GM18520 (cell line): ENCODE results near the gene ZNF382.
"Not testable (repeated sequence)": the region's sequence is repeated elsewhere in the genome, so short reads cannot be mapped to it uniquely, and the experiment has no call there.

Source experiments
- ATAC-seq: cut with Tn5 transposase; IDR thresholded peaks from one replicate; pipeline ENCODE4 v1.9.1; 2021; ENCODE audit not compliant: unreplicated experiment

ZNF382 gene

DNA sequence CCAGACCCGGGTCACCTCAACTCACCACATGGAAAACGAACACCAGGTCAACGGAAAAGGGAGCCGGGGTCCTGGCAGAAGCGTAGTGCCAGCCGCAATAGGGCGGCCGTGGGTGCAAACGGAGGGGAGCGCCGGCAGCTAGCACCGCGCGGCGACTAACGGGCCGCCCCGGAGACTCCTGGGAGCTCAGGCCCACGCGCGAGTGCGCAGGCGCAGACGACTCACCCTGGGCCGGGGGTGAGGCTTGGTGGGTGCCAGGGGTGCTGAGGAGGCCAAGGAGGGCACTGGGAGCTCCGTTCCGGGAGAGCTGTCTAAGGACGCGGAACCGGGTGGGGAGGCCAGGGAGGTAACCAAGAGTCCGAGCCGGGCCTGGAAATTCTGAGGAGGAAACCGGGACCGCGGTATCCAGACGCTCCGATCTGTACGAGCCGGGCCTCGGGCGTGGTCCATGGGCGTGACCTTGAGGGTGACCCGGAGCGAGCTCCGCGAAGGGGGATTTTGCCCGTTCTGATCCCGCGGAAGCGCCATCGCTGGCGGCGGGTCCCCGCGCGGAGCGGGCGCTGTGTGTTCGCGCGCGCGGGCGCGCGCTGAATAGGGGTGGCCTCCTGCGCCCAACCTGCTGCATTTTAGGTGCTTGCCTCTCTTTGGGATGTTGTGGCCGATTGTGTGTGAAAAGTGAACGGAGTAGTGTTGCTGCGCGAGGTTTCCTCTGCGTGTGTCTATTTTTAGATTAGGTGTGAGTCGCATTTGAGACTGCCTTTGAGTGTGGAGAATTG is at the start of gene ZNF382:
Gene ZNF382, plus strand, starts transcription at position 213 of the 776 bp plus-strand sequence. CDS start 4,602 bp downstream, outside the sequence.
- ATAC-seq, result no peak

DNA sequence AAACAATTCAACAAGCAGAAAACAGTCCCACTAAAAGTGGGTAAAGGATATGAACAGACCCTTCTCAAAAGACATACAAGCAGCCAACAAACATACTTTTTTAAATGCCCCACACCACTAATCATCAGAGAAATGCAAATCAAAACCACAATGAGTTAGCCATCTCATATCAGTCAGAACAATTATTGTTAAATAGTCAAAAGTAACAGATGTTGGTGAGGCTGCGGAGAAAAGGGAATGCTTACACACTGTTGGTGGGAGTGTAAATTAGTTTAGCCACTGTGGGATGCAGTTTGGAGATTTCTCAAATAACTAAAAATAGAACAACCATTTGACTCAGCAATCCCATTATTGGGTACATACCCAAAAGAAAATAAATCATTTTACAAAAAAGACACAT is 40.7 kb upstream of the ZNF382 start:
- ATAC-seq, result no peak

DNA sequence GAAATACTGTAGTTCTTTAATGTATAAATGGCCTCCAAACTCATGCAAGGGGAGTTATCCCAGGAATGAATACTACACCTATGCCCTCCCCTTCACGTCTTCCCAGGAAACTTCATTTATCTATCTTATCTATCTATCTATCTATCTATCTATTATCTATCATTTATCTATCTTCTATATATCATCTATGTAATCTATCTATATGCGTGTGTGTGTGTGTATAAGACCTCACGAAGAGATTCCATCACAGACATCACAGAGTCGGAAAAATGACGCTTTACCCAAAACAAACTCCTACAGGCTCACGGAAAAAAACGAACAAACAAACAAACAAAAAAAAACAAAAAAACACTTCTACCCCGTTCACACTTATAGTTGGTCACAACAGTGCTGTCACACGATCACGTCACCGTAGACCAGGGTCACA is 32.5 kb upstream of the ZNF382 start:
- ATAC-seq, result no peak

DNA sequence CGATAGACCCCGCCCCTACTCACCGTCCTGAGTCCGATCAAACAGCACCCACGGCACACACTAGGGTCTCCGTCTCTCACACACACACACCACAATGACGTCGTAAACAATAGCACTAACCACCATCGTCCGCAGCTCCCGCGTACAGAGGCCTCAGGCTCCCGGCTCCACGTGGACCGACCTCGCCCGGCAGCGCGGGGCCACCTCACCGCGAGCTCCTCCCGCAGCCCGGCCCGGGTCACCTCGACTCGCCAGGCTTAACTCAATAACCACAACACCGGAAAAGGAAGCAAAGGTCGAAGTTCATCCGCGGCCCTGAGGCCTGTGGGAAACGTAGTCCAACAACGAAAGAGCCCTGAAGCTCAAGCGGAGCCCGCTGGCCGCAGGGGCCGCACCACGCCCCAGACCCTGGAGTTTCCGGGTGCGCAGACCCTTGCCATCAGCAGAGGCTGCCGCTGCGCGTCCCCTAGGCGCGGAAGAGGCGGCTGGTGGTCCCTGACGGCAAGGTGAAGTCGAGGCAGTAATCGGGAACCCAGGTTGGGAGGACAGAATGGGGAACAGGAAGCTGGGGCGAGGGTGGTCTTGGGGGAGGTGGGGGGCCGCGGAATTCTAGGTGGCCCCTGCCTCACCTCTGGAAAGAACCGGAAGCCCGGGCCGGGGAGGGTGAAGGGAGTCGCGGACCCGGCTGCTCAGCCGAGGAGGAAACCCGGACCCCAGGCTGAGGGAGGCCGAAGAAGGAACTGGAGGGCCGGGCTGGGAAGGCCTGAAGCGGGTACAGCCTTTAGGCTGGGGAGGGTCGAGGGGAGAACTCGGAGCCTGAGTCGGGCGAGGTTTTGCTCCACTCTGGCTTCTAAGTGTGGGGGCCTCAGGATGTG is 31.9 kb upstream of the ZNF382 start, which contains the start of gene ZNF529:
Gene ZNF529, minus strand, starts transcription at position 273 of the 875 bp plus-strand sequence. CDS start 946 bp downstream, outside the sequence.
- ATAC-seq, result peak; percentile 85

DNA sequence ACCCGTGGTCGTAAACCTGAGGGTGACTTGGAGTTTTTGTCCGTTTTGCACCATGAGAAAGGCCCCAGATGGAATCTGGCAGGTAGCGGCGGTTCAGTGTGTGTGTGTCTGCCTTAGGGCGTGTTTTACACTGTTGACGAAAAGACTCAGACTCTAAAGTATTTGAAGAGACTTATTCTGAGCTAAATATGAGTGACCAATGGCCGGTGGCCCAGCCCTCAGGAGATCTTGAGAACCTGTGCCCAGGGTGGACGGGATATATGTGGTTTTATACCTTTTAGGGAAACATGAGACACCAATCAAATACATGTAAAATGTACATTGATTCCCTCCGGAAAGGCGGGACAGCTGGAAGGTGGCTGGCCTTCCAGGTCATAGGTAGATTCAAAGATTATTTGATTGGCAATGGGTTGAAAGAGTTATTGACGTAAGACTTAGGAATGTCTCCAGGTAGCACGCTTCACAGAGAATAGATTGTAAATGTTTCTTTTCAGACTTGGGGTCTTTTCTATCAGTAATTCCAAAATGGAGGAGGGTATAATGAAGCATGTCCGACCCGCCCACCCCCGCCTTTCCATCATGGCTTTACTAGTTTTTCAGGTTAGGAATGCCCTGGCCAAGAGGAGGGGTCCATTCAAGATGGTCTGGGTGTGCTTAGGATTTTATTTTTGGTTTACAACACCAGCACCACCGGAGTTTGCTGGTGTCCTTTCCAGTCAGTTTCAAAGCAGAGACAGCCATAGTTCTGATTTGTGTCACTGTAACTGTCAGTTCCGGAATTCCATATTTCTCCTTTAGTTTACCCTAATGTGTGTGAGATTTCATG is 31.0 kb upstream of the ZNF382 start:
- ATAC-seq, result no peak

DNA sequence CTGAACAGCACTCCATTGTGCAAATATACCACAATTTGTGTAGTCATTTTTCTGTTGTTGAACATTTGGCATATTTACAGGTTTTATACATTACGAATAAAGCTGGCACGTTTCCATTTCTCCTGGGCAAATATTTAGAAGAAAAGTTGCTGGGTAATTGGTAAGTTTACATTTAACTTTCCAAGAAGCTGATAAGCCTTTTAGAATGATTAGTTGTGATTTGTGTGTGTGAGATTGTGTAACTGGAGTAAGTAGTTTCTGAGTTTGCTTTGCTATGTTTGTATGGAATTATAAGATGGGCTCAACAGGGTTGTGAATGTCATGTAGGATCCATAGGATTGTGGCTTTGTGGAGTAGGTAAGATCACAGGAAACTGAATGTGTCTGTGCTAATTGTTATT is 30.4 kb upstream of the ZNF382 start:
- no peak for ATAC-seq

DNA sequence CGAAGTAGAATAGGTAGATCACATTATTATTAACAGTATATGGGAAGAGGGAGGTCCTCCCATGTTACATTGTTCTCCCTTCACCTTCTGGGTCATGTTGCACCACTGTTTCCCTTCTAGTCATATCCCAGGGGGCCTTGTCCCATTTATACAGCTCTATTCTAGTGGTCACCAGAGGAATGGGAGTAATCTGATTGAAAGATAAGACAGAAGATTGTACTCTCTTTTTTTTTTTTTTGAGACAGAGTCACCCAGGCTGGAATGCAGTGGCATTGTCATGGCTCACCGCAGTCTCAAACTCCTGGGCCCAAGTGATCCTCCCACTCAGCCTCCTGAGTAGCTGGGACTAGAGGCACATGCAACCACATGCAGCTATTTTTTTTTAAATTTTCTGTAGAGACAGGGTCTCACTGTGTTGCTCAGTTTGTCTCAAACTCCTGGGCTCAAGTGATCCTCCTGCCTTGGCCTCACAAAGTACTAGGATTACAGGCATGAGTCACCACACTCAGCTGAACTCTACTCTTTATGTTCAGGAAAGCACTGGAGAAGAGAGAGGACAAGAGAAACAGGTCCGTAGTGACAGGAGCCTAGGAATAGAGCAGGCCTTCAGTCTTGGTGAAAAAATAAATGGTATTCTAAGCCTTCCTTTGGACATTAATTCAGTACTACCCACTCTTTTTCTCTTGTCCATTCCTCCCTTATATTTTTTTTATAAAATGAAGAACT is 27.7 kb upstream of the ZNF382 start:
- ATAC-seq, result no peak

DNA sequence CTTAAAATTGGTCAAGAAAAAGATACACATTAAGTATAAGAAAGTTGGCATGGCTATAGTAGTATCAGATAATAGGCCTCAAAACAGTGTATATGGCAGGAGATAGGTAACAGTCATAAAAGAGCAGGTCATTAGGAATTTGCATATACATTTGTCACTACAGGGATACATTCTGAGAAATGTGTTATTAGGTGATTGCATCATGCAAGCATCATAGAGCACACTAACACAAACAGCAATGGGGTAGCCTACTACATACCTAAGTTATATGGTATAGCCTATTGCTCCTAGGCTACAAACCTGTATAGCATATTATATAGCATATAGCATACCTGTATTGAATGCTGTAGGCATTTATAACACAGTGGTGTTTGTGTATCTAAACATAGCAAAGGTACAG is 25.9 kb upstream of the ZNF382 start:
- ATAC-seq, result no peak

DNA sequence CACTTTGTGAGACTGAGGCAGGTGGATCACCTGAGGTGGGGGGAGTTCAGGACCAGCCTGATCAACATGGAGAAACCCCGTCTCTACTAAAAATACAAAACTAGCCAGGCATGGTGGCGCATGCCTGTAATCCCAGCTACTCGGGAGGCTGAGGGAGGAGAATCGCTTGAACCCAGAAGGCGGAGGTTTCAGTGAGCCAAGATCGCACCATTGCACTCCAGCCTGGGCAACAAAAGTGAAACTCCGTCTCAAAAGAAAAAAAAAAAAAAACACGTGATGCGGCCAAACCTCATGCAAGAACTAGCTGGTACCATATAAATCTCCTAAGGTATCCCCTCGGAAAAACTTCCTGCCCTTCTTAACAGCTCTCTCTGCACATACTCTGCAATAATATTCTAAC is 2.4 kb upstream of the ZNF382 start:
- not testable (repeated sequence) for ATAC-seq

DNA sequence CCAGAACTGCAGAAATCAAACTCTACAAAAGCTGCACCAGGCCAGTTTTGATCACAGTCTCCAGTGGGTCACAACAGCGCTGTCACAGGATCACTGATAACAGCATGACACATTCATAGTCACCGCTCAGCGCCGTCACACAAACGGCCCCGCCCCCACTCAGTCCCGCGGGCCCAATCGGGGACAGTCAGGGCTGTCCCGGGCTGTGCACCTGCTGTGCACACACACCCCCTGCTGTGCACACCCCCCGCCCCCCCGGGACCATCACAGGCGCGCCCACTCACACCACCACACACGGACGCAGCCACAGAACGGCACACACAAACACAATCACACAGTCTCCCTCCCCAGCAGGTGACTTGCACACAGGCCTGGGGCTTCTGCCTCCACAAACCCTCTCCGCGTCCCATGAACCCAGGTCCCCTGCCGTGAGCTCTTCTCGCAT is 435 bp upstream of the ZNF382 start:
- no peak for ATAC-seq

DNA sequence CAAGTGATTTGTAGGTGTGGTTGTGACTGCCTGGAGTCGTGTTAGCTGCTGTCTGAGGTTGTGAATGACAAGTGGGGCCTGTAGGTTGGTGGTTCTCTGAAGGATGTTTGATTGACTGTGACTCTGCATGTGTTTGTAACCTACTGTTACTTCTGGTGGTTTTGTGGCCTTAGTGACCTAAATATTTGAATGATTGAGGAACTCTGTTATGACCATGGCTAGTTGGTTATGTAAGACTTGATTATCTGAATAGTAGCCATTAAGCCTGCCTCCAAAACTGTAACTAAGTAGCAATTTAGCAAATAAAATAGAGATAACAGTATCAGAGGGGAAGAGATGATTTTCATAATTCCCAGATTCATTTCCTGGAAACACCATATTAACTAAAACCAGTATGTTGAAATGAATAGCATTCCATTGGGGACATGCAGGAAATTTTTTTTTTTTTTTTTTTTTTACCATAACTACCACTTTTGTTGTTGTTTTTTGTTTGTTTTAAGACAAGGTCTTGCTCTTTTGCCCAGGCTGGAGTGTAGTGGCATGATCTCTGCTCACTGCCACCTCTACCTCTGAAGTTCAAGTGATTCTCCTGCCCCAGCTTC is 865 bp downstream of the ZNF382 start:
- no peak for ATAC-seq

DNA sequence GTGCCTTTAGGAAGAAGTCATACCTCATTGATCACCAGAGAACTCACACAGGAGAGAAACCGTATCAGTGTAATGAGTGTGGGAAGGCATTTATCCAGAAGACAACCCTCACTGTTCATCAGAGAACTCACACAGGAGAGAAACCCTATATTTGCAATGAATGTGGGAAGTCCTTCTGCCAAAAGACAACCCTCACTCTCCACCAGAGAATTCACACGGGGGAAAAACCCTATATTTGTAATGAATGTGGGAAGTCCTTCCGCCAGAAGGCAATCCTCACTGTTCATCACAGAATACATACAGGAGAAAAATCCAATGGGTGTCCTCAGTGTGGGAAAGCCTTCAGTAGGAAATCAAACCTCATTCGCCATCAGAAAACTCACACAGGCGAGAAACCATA is 21.9 kb downstream of the ZNF382 start:
- ATAC-seq, result no peak

DNA sequence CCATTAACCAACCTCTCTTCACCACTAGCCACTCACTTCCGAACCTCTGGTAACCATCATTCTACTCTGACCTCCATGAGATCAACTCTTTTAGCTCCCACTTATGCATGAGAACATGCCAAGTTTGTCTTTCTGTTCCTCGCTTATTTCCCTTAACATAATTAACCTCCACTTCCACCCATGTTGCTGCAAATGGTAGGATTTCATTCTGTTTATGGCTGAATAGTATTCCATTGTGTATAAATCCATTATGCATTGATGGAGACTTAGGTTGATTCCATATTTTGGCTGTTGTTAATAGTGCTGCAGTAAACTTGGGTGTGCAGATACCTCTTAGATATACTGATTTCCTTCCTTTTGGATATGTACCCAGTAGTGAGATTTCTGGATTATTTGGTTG is 30.2 kb downstream of the ZNF382 start:
- ATAC-seq, result no peak

DNA sequence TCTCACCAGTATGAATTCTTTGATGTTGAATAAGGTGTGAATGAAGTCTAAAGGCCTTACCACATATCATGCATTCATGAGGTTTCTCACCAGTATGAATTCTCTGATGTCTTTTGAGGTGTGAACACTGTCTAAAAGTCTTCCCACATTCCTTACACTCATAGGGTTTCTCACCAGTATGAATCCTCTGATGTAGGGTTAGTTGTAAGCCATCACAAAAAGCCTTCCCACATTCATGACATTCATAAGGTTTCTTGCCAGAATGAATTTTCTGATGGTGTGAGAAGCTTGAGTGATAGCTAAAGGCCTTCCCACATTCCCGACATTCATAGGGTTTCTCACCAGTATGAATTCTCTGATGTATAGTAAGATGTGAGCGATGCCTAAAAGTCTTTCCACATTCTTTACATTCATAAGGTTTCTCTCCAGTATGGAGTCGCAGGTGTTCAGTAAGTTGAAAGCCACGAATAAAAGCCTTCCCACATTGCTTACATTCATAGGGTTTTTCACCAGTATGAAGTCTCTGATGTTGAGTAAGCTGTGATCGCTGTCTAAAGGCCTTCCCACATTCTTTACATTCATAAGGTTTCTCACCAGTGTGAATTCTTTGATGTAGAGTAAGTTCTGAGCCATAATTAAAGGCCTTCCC is 33.9 kb downstream of the ZNF382 start:
- ATAC-seq, result no peak

DNA sequence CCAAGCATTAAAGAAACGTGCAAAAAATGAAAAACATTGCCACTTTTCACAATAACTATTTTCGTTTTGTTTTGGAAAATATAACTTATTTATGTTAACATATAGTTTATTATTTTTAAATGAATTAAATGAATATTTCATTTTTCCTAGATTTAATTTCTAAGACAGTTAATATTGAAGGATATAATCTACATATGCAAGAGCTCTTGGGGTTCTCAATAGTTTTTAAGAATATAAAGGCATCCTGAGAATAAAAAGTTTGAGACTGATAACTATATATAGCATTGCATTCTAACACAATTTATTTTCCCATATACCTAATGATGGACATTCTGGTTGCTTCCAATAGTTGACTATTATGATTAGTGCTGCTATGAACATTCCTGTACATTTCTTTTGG is 41.6 kb downstream of the ZNF382 start:
- ATAC-seq, result no peak

DNA sequence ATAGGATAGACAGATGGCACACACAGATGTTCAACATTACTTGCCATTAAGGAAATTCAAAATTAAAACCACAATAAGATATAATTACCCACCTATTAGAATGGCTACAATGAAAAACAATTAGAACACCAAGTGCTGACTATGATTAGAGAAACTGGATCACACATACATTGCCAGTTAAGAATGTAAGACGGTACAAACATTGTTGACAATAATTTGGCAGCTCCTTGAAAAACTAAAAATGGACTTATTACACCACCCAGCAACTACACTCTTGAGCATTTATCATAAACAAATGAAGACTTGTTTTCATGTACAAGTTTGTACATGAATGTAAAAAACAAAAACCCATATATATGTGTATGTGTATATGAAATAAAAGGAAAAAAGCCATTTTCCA is 47.8 kb downstream of the ZNF382 start:
- no peak for ATAC-seq

DNA sequence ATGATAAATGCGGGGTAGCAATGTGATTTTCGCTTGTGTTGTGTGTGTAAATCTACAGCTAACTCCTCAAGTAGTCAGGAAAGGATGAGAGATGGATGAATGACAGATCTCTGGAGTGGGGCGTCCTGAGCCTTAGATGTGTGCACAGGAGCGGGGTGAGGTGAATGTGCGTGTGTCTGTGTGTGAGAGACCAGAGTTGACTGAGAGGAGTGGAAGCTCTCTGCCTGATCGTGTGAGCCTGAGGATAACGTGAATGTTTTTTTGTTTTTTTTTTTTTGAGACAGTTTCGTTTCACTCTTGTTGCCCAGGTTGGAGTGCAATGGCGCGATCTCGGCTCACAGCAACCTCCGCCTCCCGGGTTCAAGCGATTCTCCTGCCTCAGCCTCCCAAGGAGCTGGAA is 60.7 kb downstream of the ZNF382 start:
- ATAC-seq, result no peak

DNA sequence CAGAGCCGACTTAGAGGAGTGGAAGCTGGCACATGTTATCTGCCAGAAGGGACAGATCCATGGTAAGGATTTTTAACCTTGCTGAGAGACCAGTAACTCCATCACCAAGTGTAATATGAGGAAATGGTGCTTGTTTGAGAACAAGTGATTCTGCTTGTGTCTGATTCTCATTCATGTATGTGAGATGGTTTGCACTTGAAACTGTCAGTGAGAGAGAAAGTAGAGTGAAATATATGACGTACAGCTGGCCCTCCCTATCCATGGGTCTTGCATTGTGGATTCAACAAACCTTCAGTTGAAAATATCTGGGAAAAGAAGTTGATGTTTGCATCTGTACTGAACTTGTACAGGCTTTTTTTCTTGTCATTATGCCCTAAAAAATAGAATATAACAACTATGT is 63.5 kb downstream of the ZNF382 start:
- ATAC-seq, result no peak

DNA sequence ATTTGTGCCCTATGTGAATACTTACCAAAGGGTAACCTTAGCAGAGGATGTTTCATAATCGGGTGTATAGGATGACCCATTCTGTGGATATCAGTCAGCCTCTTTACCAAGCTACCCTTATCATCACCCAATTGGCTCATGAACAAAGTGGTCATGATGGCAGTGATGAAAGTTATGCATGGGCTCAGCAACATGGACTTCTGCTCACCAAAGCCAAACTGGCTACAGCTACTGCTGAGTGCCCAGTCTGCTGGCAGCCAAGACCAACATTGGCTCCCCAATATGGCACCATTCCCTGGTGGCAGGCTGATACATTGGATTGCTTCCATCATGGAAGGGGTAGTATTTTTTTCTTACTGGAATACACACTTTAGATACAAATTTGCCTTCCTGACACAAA is 67.3 kb downstream of the ZNF382 start:
- no peak for ATAC-seq

DNA sequence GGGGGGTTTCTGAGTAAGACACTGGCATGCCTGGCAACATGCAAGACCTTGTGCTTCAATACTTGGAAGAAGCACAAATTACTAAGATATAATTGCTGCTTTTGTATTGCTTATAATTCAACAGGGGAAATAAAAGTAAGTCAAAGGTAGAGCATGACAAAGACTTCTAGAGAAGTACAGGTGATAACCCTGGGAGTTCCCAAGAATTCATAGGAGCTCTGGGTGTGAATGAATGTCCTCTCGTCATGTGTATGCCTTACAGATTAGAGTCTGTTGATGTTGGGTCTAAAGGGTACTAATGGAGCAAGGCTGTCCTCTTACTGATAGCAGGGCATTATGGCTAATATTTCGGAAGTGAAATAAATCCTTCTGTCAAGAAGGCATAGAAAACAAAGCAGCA is 69.1 kb downstream of the ZNF382 start:
- ATAC-seq, result no peak
